BE2C (cell line): ENCODE data around the gene SLC2A1.

Source experiments
- DNase-seq: peaks from one replicate; pipeline ENCODE4 v3.0.0-alpha.2; 2020
- H3K27me3 ChIP-seq: fragments of 250-450 bp; sonication (Bioruptor Pico); 2 replicates; pipeline ENCODE4 v1.5.1; 2020; ENCODE audit warnings: mild to moderate bottlenecking
- H3K36me3 ChIP-seq: fragments of 250-450 bp; sonication (Bioruptor Pico); 2 replicates; pipeline ENCODE4 v1.5.1; 2020; ENCODE audit warnings: mild to moderate bottlenecking
- H3K4me1 ChIP-seq: fragments of 250-450 bp; sonication (Bioruptor Pico); 2 replicates; pipeline ENCODE4 v1.5.1; 2020
- H3K4me3 ChIP-seq: 2 replicates; pipeline ENCODE4 v1.5.1; 2011; ENCODE audit warnings: low read depth, low read length
- H3K9me3 ChIP-seq: fragments of 250-450 bp; sonication (Bioruptor Pico); 2 replicates; pipeline ENCODE4 v1.5.1; 2020
- CTCF ChIP-seq: IDR thresholded peaks from 2 replicates; pipeline ENCODE4 v1.5.1; 2012; ENCODE audit warnings: mild to moderate bottlenecking, low read depth, low read length

Gene SLC2A1

GRCh38 chr1:42891465-42892138 lies 67.1 kb downstream of the SLC2A1 start:
- no peaks in the 10 kb centered on the region for H3K36me3 ChIP-seq
- no peak for DNase-seq
- no peaks in the 10 kb centered on the region for H3K4me1 ChIP-seq
- no peaks in the 10 kb centered on the region for H3K27me3 ChIP-seq
- H3K9me3 ChIP-seq: no peaks in the 10 kb centered on the region
- TF ChIP-seq CTCF: no peak
- no peak overlapping the region for H3K4me3 ChIP-seq

- Histone ChIP-seq H3K27me3 (no peaks in the 10 kb centered on the region), H3K4me1 (no peaks in the 10 kb centered on the region), H3K9me3 (no peaks in the 10 kb centered on the region), H3K36me3 (no peaks in the 10 kb centered on the region), H3K4me3 (no peak overlapping the region)
- DNase-seq: no peak
- no peak for TF ChIP-seq CTCF
Measured at GRCh38 chr1:42889264-42889663, 69.4 kb downstream of the SLC2A1 start.

- Histone ChIP-seq H3K36me3 (no peaks in the 10 kb centered on the region), H3K9me3 (no peaks in the 10 kb centered on the region), H3K4me3 (no peak overlapping the region), H3K4me1 (no peaks in the 10 kb centered on the region), H3K27me3 (no peaks in the 10 kb centered on the region)
- no peak for DNase-seq
- no peak for TF ChIP-seq CTCF
Measured at GRCh38 chr1:42888013-42888633, 70.5 kb downstream of the SLC2A1 start.

- no peaks in the 10 kb centered on the region for H3K9me3 ChIP-seq
- TF ChIP-seq CTCF: no peak
- H3K36me3 ChIP-seq: no peaks in the 10 kb centered on the region
- no peaks in the 10 kb centered on the region for H3K4me1 ChIP-seq
- H3K4me3 ChIP-seq: no peak overlapping the region
- H3K27me3 ChIP-seq: no peaks in the 10 kb centered on the region
- no peak for DNase-seq
Measured at GRCh38 chr1:42887366-42887765, 71.3 kb downstream of the SLC2A1 start.

- Histone ChIP-seq H3K9me3 (no peaks in the 10 kb centered on the region), H3K4me1 (no peaks in the 10 kb centered on the region), H3K36me3 (no peaks in the 10 kb centered on the region), H3K27me3 (no peaks in the 10 kb centered on the region), H3K4me3 (no peak overlapping the region)
- DNase-seq: peak; percentile 44
- no peak for TF ChIP-seq CTCF
Measured at GRCh38 chr1:42886800-42887199, 71.9 kb downstream of the SLC2A1 start.

GRCh38 chr1:42886046-42886739 lies 72.5 kb downstream of the SLC2A1 start:
- no peaks in the 10 kb centered on the region for H3K9me3 ChIP-seq
- no peaks in the 10 kb centered on the region for H3K4me1 ChIP-seq
- no peak for DNase-seq
- no peaks in the 10 kb centered on the region for H3K36me3 ChIP-seq
- H3K27me3 ChIP-seq: no peaks in the 10 kb centered on the region
- no peak for TF ChIP-seq CTCF
- no peak overlapping the region for H3K4me3 ChIP-seq
